Right ventricle myocardium superior (tissue), 1 donor: ENCODE measurements around the gene ADORA2B. TPM values are rescaled to one million over a fixed set of nuclear protein-coding genes. Genes with fewer than 3 reads are reported as not detected.
A peak's percentile ranks its signal among the peaks of the same experiment; 100 is the strongest.

ENCODE experiments used
- ATAC-seq: fragments of 200-7000 bp; cut with Tn5 transposase; one replicate; pipeline ENCODE4 v1.9.1; 2020; ENCODE audit warnings: mild to moderate bottlenecking; ENCODE audit not compliant: poor library complexity
- DNase-seq: peaks from one replicate; pipeline ENCODE4 v3.0.0-alpha.2; 2020
- intact Hi-C: fragments of 100-400 bp; cut with DNase I; formaldehyde crosslinking; loops from one replicate; pipeline ENCODE4 v1.11.2; 2022
- total RNA-seq: library from RNA; stranded (reverse); fragmentation: NEBNext Ultra II Directional; extraction: Animal tissue kit (Norgen Biotek cat#: 25700); gene quantifications from one replicate; pipeline ENCODE4 v1.2.1, GENCODE V29; 2021
- donor health status: DM: no; HTN: yes; CAD: no; lungs with severe emphysema.

Gene ADORA2B
- total RNA-seq, 1 donor from 2014 or later = 0.46 TPM

GRCh38 chr17:15947271-15947670 is 2.3 kb downstream of the ADORA2B start:
- intact Hi-C loops = loop anchor here (10.0 kb wide), 1 partner anchor 48 kb away; the partner anchor contains the start of genes TTC19 and ZSWIM7
- no peak for DNase-seq
- ATAC-seq = no peak

- no peak for DNase-seq
- ATAC-seq = no peak
- intact Hi-C loops = loop anchor here (10.0 kb wide), 1 partner anchor 47 kb away; the partner anchor contains the start of genes TTC19 and ZSWIM7
Measured at GRCh38 chr17:15947976-15948752, 3.2 kb downstream of the ADORA2B start.

GRCh38 chr17:15951368-15952047 is 6.6 kb downstream of the ADORA2B start:
- intact Hi-C loops = no loop called here
- DNase-seq (no peak), ATAC-seq (no peak)

GRCh38 chr17:15952048-15952532 is 7.2 kb downstream of the ADORA2B start:
- intact Hi-C loops = no loop called here
- DNase-seq (no peak), ATAC-seq (no peak)

- intact Hi-C loops = no loop called here
Measured at GRCh38 chr17:15952916-15953790, 8.2 kb downstream of the ADORA2B start.

GRCh38 chr17:15954222-15954621 is 9.3 kb downstream of the ADORA2B start:
- DNase-seq = no peak
- ATAC-seq = no peak
- intact Hi-C loops = no loop called here

More at GRCh38 chr17:15952916-15953790, 8.2 kb downstream of the ADORA2B start:
- no peak for DNase-seq
- no peak for ATAC-seq

- intact Hi-C loops = no loop called here
Measured at GRCh38 chr17:15955793-15956541, 11.0 kb downstream of the ADORA2B start.

GRCh38 chr17:15957206-15957605 is 12.3 kb downstream of the ADORA2B start:
- ATAC-seq (no peak), DNase-seq (no peak)
- intact Hi-C loops = no loop called here

More at GRCh38 chr17:15955793-15956541, 11.0 kb downstream of the ADORA2B start:
- DNase-seq = no peak
- no peak for ATAC-seq

- DNase-seq (no peak), ATAC-seq (no peak)
- intact Hi-C loops = no loop called here
Measured at GRCh38 chr17:15957608-15958307, 12.8 kb downstream of the ADORA2B start.

- DNase-seq (no peak), ATAC-seq (no peak)
Measured at GRCh38 chr17:15958484-15958854, 13.5 kb downstream of the ADORA2B start.

GRCh38 chr17:15963670-15964110 is 18.8 kb downstream of the ADORA2B start:
- no peak for ATAC-seq
- intact Hi-C loops = no loop called here
- DNase-seq = no peak

More at GRCh38 chr17:15958484-15958854, 13.5 kb downstream of the ADORA2B start:
- intact Hi-C loops = no loop called here

GRCh38 chr17:15965528-15965927 is 20.6 kb downstream of the ADORA2B start:
- intact Hi-C loops = no loop called here
- ATAC-seq = no peak
- no peak for DNase-seq

- intact Hi-C loops = no loop called here
- ATAC-seq (peak; percentile 34), DNase-seq (no peak)
Measured at GRCh38 chr17:15966183-15966878, 21.4 kb downstream of the ADORA2B start.

- intact Hi-C loops = no loop called here
- DNase-seq = no peak
- peak; percentile 46 for ATAC-seq
Measured at GRCh38 chr17:15966879-15967248, 21.9 kb downstream of the ADORA2B start.

GRCh38 chr17:15967706-15968399 is 22.9 kb downstream of the ADORA2B start:
- intact Hi-C loops = no loop called here
- no peak for DNase-seq
- ATAC-seq = no peak

- no peak for DNase-seq
- no peak for ATAC-seq
- intact Hi-C loops = no loop called here
Measured at GRCh38 chr17:15969463-15969862, 24.5 kb downstream of the ADORA2B start.
